Upper lobe of right lung (tissue), 1 donor: ENCODE results near the gene PTGER1. TPM values are rescaled to one million over a fixed set of nuclear protein-coding genes. Genes with fewer than 3 reads are reported as not detected.

Experiments
- ATAC-seq: fragments of 200-7000 bp; cut with Tn5 transposase; one replicate; pipeline ENCODE4 v1.9.1; 2020; ENCODE audit warnings: mild to moderate bottlenecking, moderate library complexity
- DNase-seq: peaks from one replicate; pipeline ENCODE4 v3.0.0-alpha.2; 2020
- H3K27ac ChIP-seq: fragments of 200-600 bp; one replicate; pipeline ENCODE4 v1.8.0; 2022
- H3K27me3 ChIP-seq: fragments of 200-600 bp; one replicate; pipeline ENCODE4 v1.8.0; 2022; ENCODE audit warnings: mild to moderate bottlenecking
- H3K36me3 ChIP-seq: fragments of 200-600 bp; one replicate; pipeline ENCODE4 v1.8.0; 2022
- H3K4me1 ChIP-seq: fragments of 200-600 bp; one replicate; pipeline ENCODE4 v1.8.0; 2022
- H3K4me3 ChIP-seq: fragments of 200-600 bp; one replicate; pipeline ENCODE4 v1.8.0; 2022; ENCODE audit warnings: mild to moderate bottlenecking
- H3K9me3 ChIP-seq: fragments of 200-600 bp; one replicate; pipeline ENCODE4 v1.8.0; 2022
- intact Hi-C: fragments of 100-400 bp; cut with DNase I; formaldehyde crosslinking; loops from one replicate; pipeline ENCODE4 v1.11.0; 2022
- total RNA-seq: library from RNA; stranded (reverse); fragmentation: NEBNext Ultra II Directional; extraction: Animal tissue kit (Norgen Biotek cat#: 25700); gene quantifications from one replicate; pipeline ENCODE4 v1.2.1, GENCODE V29; 2021
- TF ChIP-seq, protein P1 (sequence below): fragments of 200-600 bp; IDR thresholded peaks from one replicate; pipeline ENCODE4 v1.8.0; 2022; ENCODE audit warnings: antibody characterized with exemption
- donor health status: DM: no; HTN: yes; CAD: no; lungs with severe emphysema.

The PTGER1 gene
- total RNA-seq, 1 donor from 2014 or later = 2.5 TPM

DNA sequence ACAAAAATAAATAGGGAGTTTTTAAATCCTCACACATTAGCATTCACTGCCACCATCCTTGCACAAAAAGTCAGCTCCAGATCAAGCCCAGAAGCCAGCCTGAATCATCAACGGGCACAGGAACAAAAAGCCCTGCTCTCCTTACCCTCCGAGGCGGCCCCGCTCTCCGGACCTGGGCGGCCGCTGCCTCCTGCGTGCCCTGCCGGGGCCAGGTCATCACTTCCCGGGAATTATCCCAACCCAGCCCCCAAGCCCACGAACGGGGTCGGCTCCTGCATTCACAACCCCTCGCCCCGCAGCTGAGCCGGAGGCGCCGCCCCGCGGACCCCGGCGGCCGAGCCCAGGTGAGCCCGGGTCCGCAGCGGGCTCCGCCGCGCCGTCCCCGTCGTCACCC is 42.3 kb upstream of the PTGER1 start:
- Histone ChIP-seq H3K36me3 (peaks cover 29% of the 10 kb centered on the region), H3K27ac (peak overlapping the region; percentile 99), H3K9me3 (no peaks in the 10 kb centered on the region), H3K4me3 (peak overlapping the region; percentile 98), H3K4me1 (peaks cover 35% of the 10 kb centered on the region), H3K27me3 (no peaks in the 10 kb centered on the region)
- TF ChIP-seq, protein P1, sequence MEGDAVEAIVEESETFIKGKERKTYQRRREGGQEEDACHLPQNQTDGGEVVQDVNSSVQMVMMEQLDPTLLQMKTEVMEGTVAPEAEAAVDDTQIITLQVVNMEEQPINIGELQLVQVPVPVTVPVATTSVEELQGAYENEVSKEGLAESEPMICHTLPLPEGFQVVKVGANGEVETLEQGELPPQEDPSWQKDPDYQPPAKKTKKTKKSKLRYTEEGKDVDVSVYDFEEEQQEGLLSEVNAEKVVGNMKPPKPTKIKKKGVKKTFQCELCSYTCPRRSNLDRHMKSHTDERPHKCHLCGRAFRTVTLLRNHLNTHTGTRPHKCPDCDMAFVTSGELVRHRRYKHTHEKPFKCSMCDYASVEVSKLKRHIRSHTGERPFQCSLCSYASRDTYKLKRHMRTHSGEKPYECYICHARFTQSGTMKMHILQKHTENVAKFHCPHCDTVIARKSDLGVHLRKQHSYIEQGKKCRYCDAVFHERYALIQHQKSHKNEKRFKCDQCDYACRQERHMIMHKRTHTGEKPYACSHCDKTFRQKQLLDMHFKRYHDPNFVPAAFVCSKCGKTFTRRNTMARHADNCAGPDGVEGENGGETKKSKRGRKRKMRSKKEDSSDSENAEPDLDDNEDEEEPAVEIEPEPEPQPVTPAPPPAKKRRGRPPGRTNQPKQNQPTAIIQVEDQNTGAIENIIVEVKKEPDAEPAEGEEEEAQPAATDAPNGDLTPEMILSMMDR = no peak
- no peak for DNase-seq
- ATAC-seq = no peak
- intact Hi-C loops = no loop called here

GRCh38 chr19:14516746-14517438 is 41.7 kb upstream of the PTGER1 start:
- Histone ChIP-seq H3K36me3 (peaks cover 29% of the 10 kb centered on the region), H3K4me3 (peak overlapping the region; percentile 98), H3K27ac (peak overlapping the region; percentile 99), H3K4me1 (peaks cover 35% of the 10 kb centered on the region), H3K9me3 (no peaks in the 10 kb centered on the region), H3K27me3 (no peaks in the 10 kb centered on the region)
- TF ChIP-seq, protein P1 = no peak
- DNase-seq (no peak), ATAC-seq (no peak)
- intact Hi-C loops = no loop called here

DNA sequence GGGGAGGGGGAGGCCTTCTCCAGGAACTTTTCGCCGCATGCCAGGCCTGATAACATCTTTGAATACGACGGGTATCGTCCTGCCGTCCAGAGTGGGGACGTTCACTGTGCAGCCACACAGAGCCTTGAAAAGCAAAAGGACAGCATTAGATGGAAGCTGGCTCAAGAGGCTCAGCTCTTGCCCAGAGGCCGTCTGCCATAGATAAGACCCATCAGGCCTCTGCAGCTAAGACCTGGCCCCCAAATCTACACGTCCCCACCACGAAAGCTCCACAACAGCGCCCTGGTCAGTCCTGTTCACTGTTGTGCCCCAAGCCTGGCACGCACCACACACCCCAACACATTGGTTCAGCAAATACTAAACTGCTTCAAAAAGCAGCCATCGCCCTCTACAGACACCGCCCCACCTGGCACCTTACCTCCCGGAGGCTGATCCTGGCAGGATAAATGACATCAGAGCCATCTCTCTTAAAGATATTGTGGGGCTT is 40.9 kb upstream of the PTGER1 start:
- H3K36me3 ChIP-seq = peaks cover 29% of the 10 kb centered on the region
- TF ChIP-seq, protein P1 = peak; percentile 7
- DNase-seq = peak; percentile 70
- no peaks in the 10 kb centered on the region for H3K9me3 ChIP-seq
- no peak overlapping the region for H3K27ac ChIP-seq
- H3K4me3 ChIP-seq = peak overlapping the region; percentile 98
- H3K27me3 ChIP-seq = no peaks in the 10 kb centered on the region
- H3K4me1 ChIP-seq = peaks cover 39% of the 10 kb centered on the region
- intact Hi-C loops = no loop called here
- ATAC-seq = no peak

DNA sequence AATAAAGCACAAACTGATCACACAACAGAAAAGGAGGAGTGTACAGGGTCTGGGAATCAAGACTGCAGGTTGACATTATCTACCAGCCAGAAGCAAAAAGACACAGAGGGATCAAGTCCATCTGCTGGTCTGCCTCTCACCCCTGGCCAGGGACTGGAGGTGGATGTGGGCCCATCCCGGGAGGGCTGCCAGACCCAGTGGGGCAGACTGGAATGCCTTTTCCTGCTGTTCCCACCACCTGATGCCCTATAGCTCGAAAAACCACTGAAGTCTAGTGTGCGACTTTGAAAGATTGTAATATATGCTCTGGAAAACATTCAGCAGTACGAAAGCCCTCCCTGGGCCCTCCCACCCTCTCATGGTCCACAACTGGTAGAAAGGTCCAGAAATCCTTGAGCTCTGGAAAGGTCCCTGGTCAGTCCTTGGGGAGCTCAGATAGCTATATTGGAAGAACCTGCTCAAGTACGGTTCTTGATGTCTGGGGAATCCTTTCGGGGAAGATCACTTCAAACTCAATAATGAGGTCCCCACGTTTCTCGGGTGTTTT is 40.4 kb upstream of the PTGER1 start:
- ATAC-seq = no peak
- Histone ChIP-seq H3K4me3 (peak overlapping the region; percentile 98), H3K27me3 (no peaks in the 10 kb centered on the region), H3K9me3 (no peaks in the 10 kb centered on the region), H3K27ac (peak overlapping the region; percentile 32), H3K36me3 (peaks cover 29% of the 10 kb centered on the region), H3K4me1 (peaks cover 42% of the 10 kb centered on the region)
- TF ChIP-seq, protein P1 = no peak
- no peak for DNase-seq
- intact Hi-C loops = no loop called here

DNA sequence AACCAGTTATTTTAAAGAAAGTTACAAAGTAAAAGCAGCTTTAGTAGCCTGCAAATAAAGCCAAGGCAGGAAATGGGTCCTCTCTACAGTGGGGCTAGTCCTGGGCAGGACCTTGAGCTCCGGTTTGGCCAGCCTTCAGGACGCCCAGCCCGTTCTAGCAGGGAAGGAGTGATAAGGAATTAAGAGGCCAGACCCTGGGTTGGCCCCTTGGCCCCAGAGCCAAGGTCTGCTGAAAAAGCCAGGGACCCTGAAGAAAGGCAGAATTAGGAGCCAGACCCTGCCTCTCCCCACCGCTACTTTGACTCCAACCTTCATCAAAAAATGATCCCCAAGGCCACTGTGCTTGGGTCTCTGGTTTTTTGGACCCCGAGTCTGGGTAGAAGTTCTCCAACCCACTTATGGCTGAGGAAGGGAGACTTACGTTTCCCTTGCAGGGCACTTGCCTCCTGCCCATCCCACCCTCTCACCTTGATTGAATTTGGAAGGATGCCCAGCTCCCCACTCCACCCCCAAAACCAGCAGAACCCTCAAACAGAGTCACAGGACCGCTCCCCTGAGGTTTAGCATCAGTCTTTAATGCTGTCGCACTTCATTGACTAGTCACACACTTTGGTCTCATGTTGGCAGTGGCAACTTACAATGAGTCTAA is 39.2 kb upstream of the PTGER1 start:
- Histone ChIP-seq H3K4me1 (peaks cover 42% of the 10 kb centered on the region), H3K27me3 (no peaks in the 10 kb centered on the region), H3K36me3 (peaks cover 29% of the 10 kb centered on the region), H3K9me3 (no peaks in the 10 kb centered on the region), H3K4me3 (no peak overlapping the region), H3K27ac (peak overlapping the region; percentile 36)
- TF ChIP-seq, protein P1 = no peak
- no peak for DNase-seq
- intact Hi-C loops = no loop called here
- ATAC-seq = no peak
